Testis (tissue), 2 donors: ENCODE data around the gene HOXA3.

Source experiments
- POLR2A ChIP-seq: fragments of 450-650 bp; IDR thresholded peaks from one replicate; pipeline ENCODE4 v1.6.1; 2017; ENCODE audit warnings: antibody characterized with exemption, mild to moderate bottlenecking, moderate library complexity
- TF ChIP-seq, protein P1 (sequence below), 3 experiments: fragments of 450-650 bp in 2 of 3; fragments of 200-600 bp in 1 of 3; sonication (generic) in 1 of 3; IDR thresholded peaks; one replicate each; pipeline ENCODE4 v1.5.1; 2016 to 2019; ENCODE audit warnings: antibody characterized with exemption in 3 of 3, mild to moderate bottlenecking in 2 of 3, moderate library complexity in 1 of 3

GRCh38 chr7:27106901-27107240 lies 45.5 kb downstream of the HOXA3 start:
- TF ChIP-seq POLR2A, result no peak
- TF ChIP-seq, protein P1, sequence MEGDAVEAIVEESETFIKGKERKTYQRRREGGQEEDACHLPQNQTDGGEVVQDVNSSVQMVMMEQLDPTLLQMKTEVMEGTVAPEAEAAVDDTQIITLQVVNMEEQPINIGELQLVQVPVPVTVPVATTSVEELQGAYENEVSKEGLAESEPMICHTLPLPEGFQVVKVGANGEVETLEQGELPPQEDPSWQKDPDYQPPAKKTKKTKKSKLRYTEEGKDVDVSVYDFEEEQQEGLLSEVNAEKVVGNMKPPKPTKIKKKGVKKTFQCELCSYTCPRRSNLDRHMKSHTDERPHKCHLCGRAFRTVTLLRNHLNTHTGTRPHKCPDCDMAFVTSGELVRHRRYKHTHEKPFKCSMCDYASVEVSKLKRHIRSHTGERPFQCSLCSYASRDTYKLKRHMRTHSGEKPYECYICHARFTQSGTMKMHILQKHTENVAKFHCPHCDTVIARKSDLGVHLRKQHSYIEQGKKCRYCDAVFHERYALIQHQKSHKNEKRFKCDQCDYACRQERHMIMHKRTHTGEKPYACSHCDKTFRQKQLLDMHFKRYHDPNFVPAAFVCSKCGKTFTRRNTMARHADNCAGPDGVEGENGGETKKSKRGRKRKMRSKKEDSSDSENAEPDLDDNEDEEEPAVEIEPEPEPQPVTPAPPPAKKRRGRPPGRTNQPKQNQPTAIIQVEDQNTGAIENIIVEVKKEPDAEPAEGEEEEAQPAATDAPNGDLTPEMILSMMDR (IDR thresholded peaks at IDR 0.05), result no peak
